CD14-positive monocyte (primary cell): Measurements from ENCODE around the gene IFRD2. TPM values are rescaled to one million over a fixed set of nuclear protein-coding genes. Genes with fewer than 3 reads are reported as not detected.
A peak's percentile ranks its signal among the peaks of the same experiment; 100 is the strongest.

Experiments used
- DNase-seq, 3 donors: peaks; one replicate each; pipeline ENCODE4 v3.0.0-alpha.2; 2011 to 2022
- H2AFZ ChIP-seq: 2 replicates; pipeline ENCODE4 v1.6.0; 2012; ENCODE audit warnings: mild to moderate bottlenecking, low read depth, low read length, inconsistent platforms; ENCODE audit not compliant: insufficient read depth, poor library complexity, severe bottlenecking
- H3K27ac ChIP-seq, 2 donors: 1 replicate in 1 of 2; 2 replicates in 1 of 2; pipeline ENCODE4 v1.5.1; 2012 to 2013; ENCODE audit warnings: low read length in 2 of 2, control low read depth in 1 of 2, inconsistent platforms in 1 of 2, low read depth in 1 of 2, mild to moderate bottlenecking in 1 of 2
- H3K27me3 ChIP-seq, 2 donors: one replicate each; pipeline versions ENCODE4 v1.6.0 to v1.6.1; 2011 to 2013; ENCODE audit warnings: low read length in 2 of 2; ENCODE audit not compliant: control insufficient read depth in 2 of 2, insufficient read depth in 2 of 2
- H3K36me3 ChIP-seq, 2 donors: replicated peaks in 1 of 2; 1 replicate in 1 of 2; 2 replicates in 1 of 2; pipeline versions ENCODE4 v1.5.1 to v1.6.1; 2012 to 2013; ENCODE audit warnings: low read length in 2 of 2, control low read depth in 1 of 2, inconsistent platforms in 1 of 2, mild to moderate bottlenecking in 1 of 2; ENCODE audit not compliant: insufficient read depth in 2 of 2, control insufficient read depth in 1 of 2
- H3K4me1 ChIP-seq, 2 donors: 1 replicate in 1 of 2; 2 replicates in 1 of 2; pipeline versions ENCODE4 v1.5.1 to v1.6.1; 2012 to 2013; ENCODE audit warnings: low read length in 2 of 2, control low read depth in 1 of 2, inconsistent platforms in 1 of 2, mild to moderate bottlenecking in 1 of 2, moderate library complexity in 1 of 2; ENCODE audit not compliant: insufficient read depth in 2 of 2, control insufficient read depth in 1 of 2
- H3K4me2 ChIP-seq: replicated peaks from 2 replicates; pipeline ENCODE3; 2012; ENCODE audit warnings: low read length, moderate library complexity, mild to moderate bottlenecking; ENCODE audit not compliant: poor library complexity, severe bottlenecking; ENCODE audit errors: extremely low read depth
- H3K4me3 ChIP-seq, 3 experiments: fragments of 200-600 bp in 1 of 3; sonication (generic) in 1 of 3; replicated peaks in 1 of 3; 1 replicate in 2 of 3; 2 replicates in 1 of 3; pipeline ENCODE4 v1.5.1; 2011 to 2013; ENCODE audit warnings: low read length in 3 of 3, mild to moderate bottlenecking in 3 of 3, control low read depth in 2 of 3, low read depth in 2 of 3, inconsistent platforms in 1 of 3, moderate library complexity in 1 of 3
- H3K79me2 ChIP-seq: 2 replicates; pipeline ENCODE4 v1.6.0; 2012; ENCODE audit warnings: mild to moderate bottlenecking, control low read depth, inconsistent platforms, low read length, moderate library complexity; ENCODE audit not compliant: insufficient read depth
- H3K9ac ChIP-seq: 2 replicates; pipeline ENCODE4 v1.6.0; 2017; ENCODE audit warnings: low read length, mild to moderate bottlenecking; ENCODE audit not compliant: insufficient read depth, poor library complexity, severe bottlenecking
- H3K9me3 ChIP-seq, 2 donors: replicated peaks in 1 of 2; 1 replicate in 1 of 2; 2 replicates in 1 of 2; pipeline versions ENCODE4 v1.5.1 to v1.6.1; 2012 to 2013; ENCODE audit warnings: low read length in 2 of 2, control low read depth in 1 of 2; ENCODE audit not compliant: control insufficient read depth in 1 of 2, insufficient read depth in 1 of 2
- H4K20me1 ChIP-seq: 2 replicates; pipeline ENCODE4 v1.6.0; 2012; ENCODE audit warnings: mild to moderate bottlenecking, low read length, control low read depth, moderate library complexity; ENCODE audit not compliant: insufficient read depth
- H3K27ac Mint-ChIP-seq, 7 donors: one replicate each; pipeline ENCODE4 v1.8.0; 2020; ENCODE audit warnings: mild to moderate bottlenecking in 7 of 7, mixed read lengths in 7 of 7, moderate library complexity in 6 of 7, inconsistent platforms in 2 of 7
- H3K27me3 Mint-ChIP-seq, 3 donors: one replicate each; pipeline ENCODE4 v1.8.0; 2021 to 2022; ENCODE audit warnings: low read depth in 3 of 3, mild to moderate bottlenecking in 3 of 3, mixed read lengths in 3 of 3, moderate library complexity in 3 of 3, inconsistent platforms in 1 of 3
- H3K36me3 Mint-ChIP-seq, 2 donors: one replicate each; pipeline ENCODE4 v1.8.0; 2020; ENCODE audit warnings: mixed read lengths in 2 of 2, inconsistent platforms in 1 of 2, mild to moderate bottlenecking in 1 of 2
- H3K4me1 Mint-ChIP-seq: one replicate; pipeline ENCODE4 v1.8.0; 2020; ENCODE audit warnings: mild to moderate bottlenecking, mixed read lengths
- H3K4me3 Mint-ChIP-seq, 2 donors: one replicate each; pipeline ENCODE4 v1.8.0; 2020; ENCODE audit warnings: mild to moderate bottlenecking in 2 of 2, mixed read lengths in 2 of 2, moderate library complexity in 1 of 2
- H3K9me3 Mint-ChIP-seq, 7 donors: one replicate each; pipeline ENCODE4 v1.8.0; 2020 to 2022; ENCODE audit warnings: mixed read lengths in 7 of 7, mild to moderate bottlenecking in 6 of 7, moderate library complexity in 6 of 7, inconsistent platforms in 2 of 7
- WGBS: methylation state at CpG from one replicate; pipeline ENCODE4 v1.1.5; 2013; ENCODE audit warnings: missing lambda C conversion rate; ENCODE audit not compliant: insufficient coverage; 5-methylcytosine and 5-hydroxymethylcytosine counted together
- intact Hi-C, 2 donors: fragments of 100-400 bp; cut with micrococcal nuclease; formaldehyde crosslinking; loops; one replicate each; pipeline versions ENCODE4 v1.15.0 to v1.15.1; 2023
- polyA plus RNA-seq, 3 donors: library from polyadenylated mRNA; depleted of rRNA in 1 of 3; unstranded in 2 of 3; stranded (reverse) in 1 of 3; fragments of 300-500 nt in 2 of 3; fragments of >200 nt in 1 of 3; fragmentation: Illumina TruSeq in 2 of 3; gene quantifications; 1 replicate in 2 of 3; 2 replicates in 1 of 3; pipeline ENCODE4 v1.2.3, GENCODE V29; 2012 to 2021
- TF ChIP-seq, protein P1 (sequence below): fragments of 200-600 bp; IDR thresholded peaks from one replicate; pipeline ENCODE4 v1.8.0; 2022; ENCODE audit warnings: antibody characterized with exemption, mild to moderate bottlenecking

The IFRD2 gene
- polyA plus RNA-seq, 3 donors: 17.1 to 35.1 (median 23.3) TPM

DNA sequence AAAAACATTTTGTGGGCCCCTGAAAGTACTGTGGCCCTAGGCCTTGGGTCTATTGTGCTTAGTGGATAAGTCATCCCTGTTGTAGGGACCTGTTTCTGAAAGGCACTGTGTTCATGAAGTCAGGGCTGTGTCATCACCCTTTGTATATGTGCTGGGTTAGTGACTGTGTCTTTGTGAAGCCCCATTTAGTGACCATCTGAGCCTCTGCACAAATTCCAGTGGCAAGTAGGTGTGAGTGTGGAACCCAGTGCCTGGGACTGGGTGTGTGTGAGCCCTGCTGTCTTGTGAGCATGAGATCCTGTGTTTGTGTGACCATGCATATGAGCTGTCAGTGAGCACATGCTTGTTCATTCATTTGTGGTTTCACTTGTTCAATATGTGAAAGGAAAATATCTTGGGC, 12.4 kb upstream of the IFRD2 start:
- Mint-ChIP-seq H3K27ac (no peak overlapping the region), H3K27me3 (no peaks in the 10 kb centered on the region), H3K36me3 (peaks cover 0 to 8% of the 10 kb centered on the region in 2 donors), H3K4me1 (peaks cover 21% of the 10 kb centered on the region), H3K9me3 (peaks cover 0 to 23% (median 19%) of the 10 kb centered on the region in 7 donors), H3K4me3 (no peak overlapping the region)
- no peaks in the 10 kb centered on the region for H4K20me1 ChIP-seq
- peaks cover 17% of the 10 kb centered on the region for H3K79me2 ChIP-seq
- H3K4me2 ChIP-seq: no peak overlapping the region
- no peak overlapping the region for H2AFZ ChIP-seq
- H3K27ac ChIP-seq: peak overlapping the region in 1 of 2 donors; percentile 26
- peaks cover 16 to 17% of the 10 kb centered on the region in 2 donors for H3K4me1 ChIP-seq
- peak in 1 of 3 donors; percentile 7 for DNase-seq
- no peak overlapping the region for H3K4me3 ChIP-seq
- H3K27me3 ChIP-seq: no peaks in the 10 kb centered on the region
- no peak overlapping the region for H3K9ac ChIP-seq
- intact Hi-C loops: no loop called here
- H3K9me3 ChIP-seq: peaks cover 0 to 23% of the 10 kb centered on the region in 2 donors
- TF ChIP-seq, protein P1, sequence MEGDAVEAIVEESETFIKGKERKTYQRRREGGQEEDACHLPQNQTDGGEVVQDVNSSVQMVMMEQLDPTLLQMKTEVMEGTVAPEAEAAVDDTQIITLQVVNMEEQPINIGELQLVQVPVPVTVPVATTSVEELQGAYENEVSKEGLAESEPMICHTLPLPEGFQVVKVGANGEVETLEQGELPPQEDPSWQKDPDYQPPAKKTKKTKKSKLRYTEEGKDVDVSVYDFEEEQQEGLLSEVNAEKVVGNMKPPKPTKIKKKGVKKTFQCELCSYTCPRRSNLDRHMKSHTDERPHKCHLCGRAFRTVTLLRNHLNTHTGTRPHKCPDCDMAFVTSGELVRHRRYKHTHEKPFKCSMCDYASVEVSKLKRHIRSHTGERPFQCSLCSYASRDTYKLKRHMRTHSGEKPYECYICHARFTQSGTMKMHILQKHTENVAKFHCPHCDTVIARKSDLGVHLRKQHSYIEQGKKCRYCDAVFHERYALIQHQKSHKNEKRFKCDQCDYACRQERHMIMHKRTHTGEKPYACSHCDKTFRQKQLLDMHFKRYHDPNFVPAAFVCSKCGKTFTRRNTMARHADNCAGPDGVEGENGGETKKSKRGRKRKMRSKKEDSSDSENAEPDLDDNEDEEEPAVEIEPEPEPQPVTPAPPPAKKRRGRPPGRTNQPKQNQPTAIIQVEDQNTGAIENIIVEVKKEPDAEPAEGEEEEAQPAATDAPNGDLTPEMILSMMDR: no peak
- no peaks in the 10 kb centered on the region for H3K36me3 ChIP-seq

DNA sequence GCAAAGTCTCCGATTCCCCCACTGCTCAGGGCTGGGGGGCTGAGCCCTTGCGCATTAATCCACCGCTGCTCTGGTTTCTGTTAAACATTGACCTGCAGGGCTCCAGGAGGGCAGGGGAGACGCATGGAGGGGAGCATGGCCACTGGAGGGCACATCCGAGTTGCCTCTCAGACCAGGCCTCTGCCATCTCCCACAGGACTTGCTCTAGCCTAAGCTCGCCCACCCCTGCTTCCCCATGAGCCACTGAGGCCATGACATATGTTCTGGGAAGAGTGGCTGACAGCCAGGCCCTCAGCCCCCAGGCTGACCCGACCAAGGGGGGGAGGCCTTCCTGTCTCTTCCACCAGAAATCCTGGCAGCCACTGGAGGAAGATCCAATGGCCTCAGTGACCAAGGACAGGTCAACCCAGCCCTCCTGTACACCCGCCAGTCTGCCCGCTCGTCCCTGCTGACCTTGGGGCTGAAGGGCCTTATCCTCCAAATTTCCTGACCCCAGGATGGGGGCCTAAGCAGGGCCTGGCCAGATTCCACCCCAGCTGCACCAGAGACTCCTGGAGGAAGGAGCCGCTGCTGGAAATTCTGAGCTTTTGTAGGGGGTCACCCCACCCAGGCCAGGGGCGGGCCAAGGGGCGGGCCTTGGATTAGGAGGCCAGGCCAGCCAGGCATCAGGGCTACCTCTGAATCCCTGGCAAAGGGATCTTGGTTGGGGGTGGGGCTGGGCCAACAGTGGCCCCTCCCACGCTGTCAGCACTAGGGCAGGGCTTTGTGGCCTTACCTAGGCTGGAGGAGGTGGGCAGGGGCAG, 11.0 kb upstream of the IFRD2 start, which contains the start of gene HYAL1:
HYAL1 (minus strand) TSS at position 562 of the 803 bp plus-strand sequence. CDS start 618 bp downstream, outside the sequence.
- Mint-ChIP-seq H3K9me3 (peaks cover 0 to 12% (median 9%) of the 10 kb centered on the region in 7 donors), H3K4me1 (peaks cover 30% of the 10 kb centered on the region), H3K27me3 (no peaks in the 10 kb centered on the region), H3K36me3 (peaks cover 0 to 2% of the 10 kb centered on the region in 2 donors), H3K4me3 (no peak within 1 kb of the TSS), H3K27ac (peak within 1 kb of the TSS in 2 of 7 donors; percentile 15 to 37)
- Histone ChIP-seq H3K27me3 (no peaks in the 10 kb centered on the region), H3K4me2 (no peak within 1 kb of the TSS), H3K27ac (no peak within 1 kb of the TSS), H4K20me1 (no peaks in the 10 kb centered on the region), H3K4me1 (peaks cover 24 to 27% of the 10 kb centered on the region in 2 donors), H3K36me3 (no peaks in the 10 kb centered on the region), H3K4me3 (no peak within 1 kb of the TSS), H3K9ac (peak within 1 kb of the TSS; percentile 21), H3K9me3 (peaks cover 0 to 14% of the 10 kb centered on the region in 2 donors), H3K79me2 (peaks cover 24% of the 10 kb centered on the region), H2AFZ (no peak within 1 kb of the TSS)
- DNase-seq: peak in 1 of 3 donors; percentile 2
- intact Hi-C loops: no loop called here
- TF ChIP-seq, protein P1: no peak
- WGBS: 82% methylated on average over 7 of the region's 14 CpGs
